Transverse colon (tissue), 4 donors: Measurements from ENCODE around the gene PRR5L.

Experiments used
- POLR2A ChIP-seq: fragments of 450-650 bp; IDR thresholded peaks from one replicate; pipeline ENCODE4 v1.6.1; 2016; ENCODE audit warnings: antibody characterized with exemption, mild to moderate bottlenecking, moderate library complexity
- POLR2AphosphoS5 ChIP-seq, 3 donors: sonication (generic); formaldehyde crosslinking; IDR thresholded peaks; one replicate each; pipeline ENCODE4 v1.6.1; 2016; ENCODE audit warnings: antibody characterized with exemption in 3 of 3
- TF ChIP-seq, protein P1 (sequence below), 5 experiments: fragments of 200-600 bp in 3 of 5; fragments of 450-650 bp in 2 of 5; sonication (generic) in 3 of 5; IDR thresholded peaks; 1 replicate in 2 of 5; 2 replicates in 3 of 5; pipeline ENCODE4 v1.5.1; 2016 to 2017; ENCODE audit warnings: antibody characterized with exemption in 5 of 5, inconsistent platforms in 3 of 5, mild to moderate bottlenecking in 2 of 5, moderate library complexity in 1 of 5

DNA sequence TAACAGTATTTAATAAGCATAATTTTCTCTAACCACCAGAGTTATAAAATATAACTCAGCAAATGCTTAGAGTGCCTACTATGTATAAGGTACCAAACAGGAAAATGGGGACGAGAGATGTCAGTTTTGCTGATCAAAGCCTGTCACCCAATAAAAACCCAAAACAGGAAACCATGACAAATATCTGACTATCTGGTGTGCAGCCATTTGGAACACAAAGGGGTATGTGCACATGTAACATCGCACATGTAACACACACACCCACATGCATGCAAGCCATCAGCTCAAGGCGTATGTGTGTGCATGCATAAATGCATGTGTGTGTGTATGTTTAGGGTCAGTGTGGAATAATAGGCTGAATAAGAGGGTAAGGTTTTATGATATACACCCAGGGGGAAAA is 64.2 kb downstream of the PRR5L start:
- TF ChIP-seq POLR2A (no peak), POLR2AphosphoS5 (IDR thresholded peaks at IDR 0.05) (no peak)
- TF ChIP-seq, protein P1, sequence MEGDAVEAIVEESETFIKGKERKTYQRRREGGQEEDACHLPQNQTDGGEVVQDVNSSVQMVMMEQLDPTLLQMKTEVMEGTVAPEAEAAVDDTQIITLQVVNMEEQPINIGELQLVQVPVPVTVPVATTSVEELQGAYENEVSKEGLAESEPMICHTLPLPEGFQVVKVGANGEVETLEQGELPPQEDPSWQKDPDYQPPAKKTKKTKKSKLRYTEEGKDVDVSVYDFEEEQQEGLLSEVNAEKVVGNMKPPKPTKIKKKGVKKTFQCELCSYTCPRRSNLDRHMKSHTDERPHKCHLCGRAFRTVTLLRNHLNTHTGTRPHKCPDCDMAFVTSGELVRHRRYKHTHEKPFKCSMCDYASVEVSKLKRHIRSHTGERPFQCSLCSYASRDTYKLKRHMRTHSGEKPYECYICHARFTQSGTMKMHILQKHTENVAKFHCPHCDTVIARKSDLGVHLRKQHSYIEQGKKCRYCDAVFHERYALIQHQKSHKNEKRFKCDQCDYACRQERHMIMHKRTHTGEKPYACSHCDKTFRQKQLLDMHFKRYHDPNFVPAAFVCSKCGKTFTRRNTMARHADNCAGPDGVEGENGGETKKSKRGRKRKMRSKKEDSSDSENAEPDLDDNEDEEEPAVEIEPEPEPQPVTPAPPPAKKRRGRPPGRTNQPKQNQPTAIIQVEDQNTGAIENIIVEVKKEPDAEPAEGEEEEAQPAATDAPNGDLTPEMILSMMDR (IDR thresholded peaks at IDR 0.05): no peak
